HEK293T (cell line): ENCODE measurements around the gene PEX10.

Experiments used
- ARNT ChIP-seq: fragments of 450-650 bp; IDR thresholded peaks from 2 replicates; pipeline ENCODE4 v1.6.1; 2017; ENCODE audit warnings: mild to moderate bottlenecking
- ELF4 ChIP-seq: fragments of 450-650 bp; IDR thresholded peaks from 2 replicates; pipeline ENCODE4 v1.6.1; 2017; ENCODE audit warnings: antibody characterized with exemption
- FOXM1 ChIP-seq: fragments of 450-650 bp; IDR thresholded peaks from 2 replicates; pipeline ENCODE4 v1.6.1; 2017; ENCODE audit warnings: mild to moderate bottlenecking, borderline replicate concordance
- LEF1 ChIP-seq: fragments of 450-650 bp; IDR thresholded peaks from 2 replicates; pipeline ENCODE4 v1.6.1; 2017; ENCODE audit warnings: mild to moderate bottlenecking, borderline replicate concordance
- NFRKB ChIP-seq: fragments of 450-650 bp; IDR thresholded peaks from 2 replicates; pipeline ENCODE4 v1.6.1; 2016; ENCODE audit warnings: mild to moderate bottlenecking, moderate library complexity
- SP1 ChIP-seq: fragments of 450-650 bp; IDR thresholded peaks from 2 replicates; pipeline ENCODE4 v1.6.1; 2017

DNA sequence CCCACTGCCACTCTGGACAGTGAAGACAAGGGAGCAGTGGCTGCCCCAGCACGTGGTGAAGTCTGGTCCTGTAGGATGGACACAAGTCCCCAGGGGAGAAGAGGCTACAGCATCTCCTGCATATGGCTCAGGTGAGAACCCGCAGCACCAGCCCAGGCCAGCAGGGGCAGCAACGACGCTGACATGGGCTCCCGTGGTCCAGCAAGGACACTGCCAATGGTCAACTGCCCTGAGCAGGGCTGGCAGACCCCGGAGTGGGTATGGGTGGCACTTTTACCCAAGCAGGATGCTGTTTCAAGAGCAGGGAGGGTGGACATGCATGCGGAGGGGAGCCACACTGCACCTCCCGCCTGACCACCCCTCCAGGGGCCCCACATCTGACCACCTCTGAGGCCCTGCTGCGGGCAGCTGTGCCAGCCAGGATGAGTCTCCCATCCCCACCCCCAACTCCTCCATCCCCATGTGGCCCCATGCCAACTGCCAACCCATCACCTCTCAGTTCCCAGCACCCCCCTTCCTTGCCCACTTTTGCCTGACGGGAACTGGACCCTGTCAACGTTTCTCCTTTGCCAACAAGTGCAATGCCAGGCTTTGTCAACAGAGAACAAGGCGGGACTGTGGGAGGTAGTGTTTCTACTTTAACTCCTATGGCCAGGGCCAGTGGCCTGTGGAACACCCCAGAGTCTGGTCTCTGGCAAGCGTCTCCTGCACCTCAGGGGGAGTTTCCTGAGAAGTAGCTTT lies 29.6 kb downstream of the PEX10 start:
- no peak for TF ChIP-seq ARNT
- no peak for TF ChIP-seq FOXM1
- TF ChIP-seq SP1, result no peak
- no peak for TF ChIP-seq ELF4
- TF ChIP-seq NFRKB, result no peak
- no peak for TF ChIP-seq LEF1
